Measurements from ENCODE around the gene RNPS1.
A peak's percentile ranks its signal among the peaks of the same experiment; 100 is the strongest.

Gene RNPS1

DNA sequence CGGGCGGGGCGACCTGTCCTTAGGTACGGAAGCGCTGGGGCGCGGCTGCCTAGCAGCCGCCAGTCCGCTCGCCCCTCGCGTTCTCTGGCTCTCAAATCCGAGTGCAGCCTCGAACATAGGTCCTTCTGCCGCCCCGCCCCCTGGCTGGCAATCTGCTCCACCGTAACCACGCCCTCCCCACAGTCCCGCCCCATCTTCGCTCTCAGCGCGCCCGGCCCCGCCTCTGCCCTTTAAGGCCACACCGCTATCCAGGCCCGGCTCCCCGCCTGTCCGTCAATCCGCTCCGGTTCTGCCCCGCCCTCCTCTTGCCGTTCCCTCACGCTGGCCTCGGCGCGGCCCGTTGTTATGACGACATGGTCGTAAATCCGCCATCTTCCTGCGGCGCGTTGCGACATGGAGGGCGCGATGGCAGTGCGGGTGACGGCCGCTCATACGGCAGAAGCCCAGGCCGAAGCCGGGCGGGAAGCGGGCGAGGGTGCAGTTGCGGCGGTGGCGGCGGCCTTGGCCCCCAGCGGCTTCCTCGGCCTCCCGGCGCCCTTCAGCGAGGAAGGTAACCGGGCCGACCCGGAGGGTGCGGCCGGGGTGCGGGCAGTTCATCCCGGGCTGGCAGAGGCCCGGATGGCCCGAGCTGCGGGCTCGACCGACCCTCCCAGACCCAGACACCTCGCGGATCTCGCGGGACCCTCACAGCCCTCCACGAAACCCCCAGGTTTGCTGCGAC is 44.5 kb downstream of the RNPS1 start, which contains the start of gene E4F1:
TSS of gene E4F1 (plus strand) at position 371 of the 721 bp plus-strand sequence. CDS start at position 394, 23 bp downstream.
- peak within 1 kb of the TSS; percentile 99 for H2AFZ ChIP-seq

DNA sequence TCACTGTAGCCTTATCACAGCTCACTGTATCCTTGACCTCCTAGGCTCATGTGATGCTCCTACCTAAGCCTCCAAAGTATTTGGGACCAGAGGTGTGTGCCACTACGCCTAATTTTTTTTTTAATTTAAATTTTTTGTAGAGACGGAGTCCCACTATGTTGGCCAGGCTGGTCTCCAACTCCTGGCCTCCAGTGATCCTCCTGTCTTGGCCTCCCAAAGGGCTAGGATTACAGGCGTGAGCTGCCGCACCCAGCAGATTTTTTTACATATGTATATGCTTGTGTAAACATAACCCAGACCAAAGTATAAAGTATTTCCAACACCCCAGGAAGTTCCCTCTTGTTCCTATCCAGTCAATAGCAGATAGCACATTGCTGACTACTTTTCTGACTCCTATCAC is 51.6 kb downstream of the RNPS1 start:
- Histone ChIP-seq H3K9me3 (ENCODE audit: control insufficient read depth, low read length) (no peaks in the 10 kb centered on the region), H3K9ac (no peak overlapping the region), H3K79me2 (no peaks in the 10 kb centered on the region), H3K4me2 (ENCODE audit: low read length) (no peak overlapping the region), H3K4me3 (ENCODE audit: low read depth, low read length) (no peak overlapping the region), H3K36me3 (ENCODE audit: control insufficient read depth, insufficient read depth, low read length) (no peaks in the 10 kb centered on the region), H3K27ac (no peak overlapping the region), H2AFZ (no peak overlapping the region), H3K27me3 (ENCODE audit: control insufficient read depth, insufficient read depth, low read length) (no peaks in the 10 kb centered on the region), H3K4me1 (peaks cover 23% of the 10 kb centered on the region)
- TF ChIP-seq, protein P1, sequence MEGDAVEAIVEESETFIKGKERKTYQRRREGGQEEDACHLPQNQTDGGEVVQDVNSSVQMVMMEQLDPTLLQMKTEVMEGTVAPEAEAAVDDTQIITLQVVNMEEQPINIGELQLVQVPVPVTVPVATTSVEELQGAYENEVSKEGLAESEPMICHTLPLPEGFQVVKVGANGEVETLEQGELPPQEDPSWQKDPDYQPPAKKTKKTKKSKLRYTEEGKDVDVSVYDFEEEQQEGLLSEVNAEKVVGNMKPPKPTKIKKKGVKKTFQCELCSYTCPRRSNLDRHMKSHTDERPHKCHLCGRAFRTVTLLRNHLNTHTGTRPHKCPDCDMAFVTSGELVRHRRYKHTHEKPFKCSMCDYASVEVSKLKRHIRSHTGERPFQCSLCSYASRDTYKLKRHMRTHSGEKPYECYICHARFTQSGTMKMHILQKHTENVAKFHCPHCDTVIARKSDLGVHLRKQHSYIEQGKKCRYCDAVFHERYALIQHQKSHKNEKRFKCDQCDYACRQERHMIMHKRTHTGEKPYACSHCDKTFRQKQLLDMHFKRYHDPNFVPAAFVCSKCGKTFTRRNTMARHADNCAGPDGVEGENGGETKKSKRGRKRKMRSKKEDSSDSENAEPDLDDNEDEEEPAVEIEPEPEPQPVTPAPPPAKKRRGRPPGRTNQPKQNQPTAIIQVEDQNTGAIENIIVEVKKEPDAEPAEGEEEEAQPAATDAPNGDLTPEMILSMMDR (IDR thresholded peaks at IDR 0.05): no peak

More for the DNA sequence above, 44.5 kb downstream of the RNPS1 start, which contains the start of gene E4F1:
- TF ChIP-seq, protein P1 (IDR thresholded peaks at IDR 0.05): peak; percentile 5
- no peaks in the 10 kb centered on the region for H3K9me3 ChIP-seq (ENCODE audit: control insufficient read depth, low read length)
- H3K4me3 ChIP-seq (ENCODE audit: low read depth, low read length): peak within 1 kb of the TSS; percentile 91
- H3K79me2 ChIP-seq: peaks cover 27% of the 10 kb centered on the region
- no peaks in the 10 kb centered on the region for H3K36me3 ChIP-seq (ENCODE audit: control insufficient read depth, insufficient read depth, low read length)
- H3K9ac ChIP-seq: peak within 1 kb of the TSS; percentile 51
- no peaks in the 10 kb centered on the region for H3K4me1 ChIP-seq
- peak within 1 kb of the TSS; percentile 75 for H3K27ac ChIP-seq
- peak within 1 kb of the TSS; percentile 91 for H3K4me2 ChIP-seq (ENCODE audit: low read length)
- H3K27me3 ChIP-seq (ENCODE audit: control insufficient read depth, insufficient read depth, low read length): no peaks in the 10 kb centered on the region

DNA sequence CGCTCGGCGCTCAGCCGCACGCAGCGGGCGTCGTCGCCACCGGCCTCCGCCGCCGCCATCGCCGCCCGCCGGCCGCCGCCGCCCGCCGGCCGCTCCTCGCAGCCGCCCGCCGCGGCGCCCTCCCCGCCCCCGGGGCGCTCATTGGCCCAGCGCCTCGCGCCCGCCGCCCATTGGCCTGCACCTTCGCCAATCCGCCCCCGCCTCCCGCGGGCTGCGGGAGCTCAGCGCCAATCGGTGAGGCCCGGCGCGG is 53.3 kb downstream of the RNPS1 start, which contains the start of gene PGP:
TSS of gene PGP (minus strand) at position 122 of the 250 bp plus-strand sequence. CDS start at position 59, 63 bp downstream.
- peak within 1 kb of the TSS; percentile 35 for H3K9ac ChIP-seq
- peak within 1 kb of the TSS; percentile 98 for H3K4me2 ChIP-seq (ENCODE audit: low read length)
- H3K9me3 ChIP-seq (ENCODE audit: control insufficient read depth, low read length): no peaks in the 10 kb centered on the region
- peak within 1 kb of the TSS; percentile 90 for H3K27ac ChIP-seq
- TF ChIP-seq, protein P1 (IDR thresholded peaks at IDR 0.05): no peak
- peak within 1 kb of the TSS; percentile 98 for H2AFZ ChIP-seq
- H3K4me1 ChIP-seq: peaks cover 23% of the 10 kb centered on the region
- H3K4me3 ChIP-seq (ENCODE audit: low read depth, low read length): peak within 1 kb of the TSS; percentile 64
- H3K36me3 ChIP-seq (ENCODE audit: control insufficient read depth, insufficient read depth, low read length): no peaks in the 10 kb centered on the region
- no peaks in the 10 kb centered on the region for H3K79me2 ChIP-seq
- no peaks in the 10 kb centered on the region for H3K27me3 ChIP-seq (ENCODE audit: control insufficient read depth, insufficient read depth, low read length)

DNA sequence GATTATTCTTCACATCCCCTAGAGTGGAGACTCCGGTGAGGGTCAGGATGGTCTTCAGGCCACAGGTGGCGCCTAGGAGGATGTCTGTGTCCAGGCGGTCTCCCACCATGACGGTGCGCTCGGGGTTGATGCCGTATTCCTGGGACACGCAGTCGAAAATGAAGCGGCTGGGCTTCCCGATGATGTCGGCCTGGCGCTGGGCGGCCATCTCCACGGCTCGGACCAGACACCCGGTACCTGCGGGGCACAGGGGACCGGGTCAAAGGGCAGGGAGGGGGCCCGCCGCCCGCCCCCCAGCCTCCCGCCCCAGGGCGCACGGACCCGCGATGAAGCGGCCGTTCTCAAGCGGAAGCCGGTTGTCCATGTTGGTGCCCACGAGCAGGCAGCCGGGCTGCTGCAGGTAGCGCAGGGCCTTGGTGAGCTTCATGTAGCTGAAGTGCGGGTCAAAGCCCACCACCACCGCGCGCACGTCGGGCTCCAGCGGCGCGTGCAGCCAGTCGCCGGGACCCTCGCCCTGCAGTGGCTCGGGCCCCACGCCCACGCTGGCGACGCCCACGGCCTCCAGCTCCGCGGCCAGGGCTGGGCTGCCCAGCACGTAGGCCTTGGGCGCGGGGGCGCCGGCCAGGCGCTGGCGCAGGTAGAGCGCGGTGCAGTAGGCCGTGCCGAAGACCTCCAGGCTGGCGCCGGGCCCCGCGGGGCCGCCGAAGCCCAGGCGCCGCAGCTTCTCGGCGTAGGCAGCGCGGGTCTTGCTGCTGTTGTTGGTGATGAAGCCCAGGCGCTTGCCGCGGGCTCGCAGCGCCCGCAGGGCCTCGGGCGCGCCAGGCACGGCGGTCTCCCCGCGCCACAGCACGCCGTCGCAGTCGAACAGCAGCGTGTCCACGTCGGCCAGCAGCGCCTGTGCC is 53.9 kb downstream of the RNPS1 start:
- H3K4me2 ChIP-seq (ENCODE audit: low read length): peak overlapping the region; percentile 79
- peaks cover 23% of the 10 kb centered on the region for H3K4me1 ChIP-seq
- peak overlapping the region; percentile 50 for H3K4me3 ChIP-seq (ENCODE audit: low read depth, low read length)
- H3K79me2 ChIP-seq: no peaks in the 10 kb centered on the region
- no peaks in the 10 kb centered on the region for H3K9me3 ChIP-seq (ENCODE audit: control insufficient read depth, low read length)
- H2AFZ ChIP-seq: peak overlapping the region; percentile 79
- no peaks in the 10 kb centered on the region for H3K27me3 ChIP-seq (ENCODE audit: control insufficient read depth, insufficient read depth, low read length)
- H3K27ac ChIP-seq: no peak overlapping the region
- no peaks in the 10 kb centered on the region for H3K36me3 ChIP-seq (ENCODE audit: control insufficient read depth, insufficient read depth, low read length)
- no peak overlapping the region for H3K9ac ChIP-seq
- TF ChIP-seq, protein P1 (IDR thresholded peaks at IDR 0.05): no peak
